Type B pancreatic cell (in vitro differentiated cells): ENCODE measurements around the gene UBE3D. TPM values are rescaled to one million over a fixed set of nuclear protein-coding genes. Genes with fewer than 3 reads are reported as not detected.

ENCODE experiments used
- DNase-seq: peaks from one replicate; pipeline ENCODE4 v3.0.0; 2021; ENCODE audit warnings: mixed read lengths; ENCODE audit not compliant: unreplicated experiment; ENCODE audit errors: extremely low spot score
- H3K27ac Mint-ChIP-seq: 2 replicates; pipeline ENCODE4 v1.8.0; 2021; ENCODE audit warnings: mild to moderate bottlenecking, mixed read lengths
- H3K27me3 Mint-ChIP-seq: 2 replicates; pipeline ENCODE4 v1.8.0; 2021; ENCODE audit warnings: mixed read lengths
- H3K36me3 Mint-ChIP-seq: 2 replicates; pipeline ENCODE4 v1.8.0; 2021; ENCODE audit warnings: mixed read lengths
- H3K4me1 Mint-ChIP-seq: one replicate; pipeline ENCODE4 v1.8.0; 2021; ENCODE audit warnings: mixed read lengths; ENCODE audit not compliant: unreplicated experiment
- H3K4me3 Mint-ChIP-seq: 2 replicates; pipeline ENCODE4 v1.8.0; 2021; ENCODE audit warnings: mild to moderate bottlenecking, mixed read lengths
- H3K9me3 Mint-ChIP-seq: 2 replicates; pipeline ENCODE4 v1.8.0; 2021; ENCODE audit warnings: mixed read lengths
- total RNA-seq: library from RNA; stranded (reverse); gene quantifications from 2 replicates; pipeline ENCODE4 v1.2.1, GENCODE V29; 2021; ENCODE audit warnings: low replicate concordance
- TF ChIP-seq, protein P1 (sequence below): fragments of 200-600 bp; sonication (generic); conservative IDR thresholded peaks from 2 replicates; pipeline ENCODE4 v1.5.0; 2021; ENCODE audit warnings: antibody characterized with exemption, mild to moderate bottlenecking

Gene UBE3D
- total RNA-seq, 1 donor from 2014 or later = 20.0 TPM

DNA sequence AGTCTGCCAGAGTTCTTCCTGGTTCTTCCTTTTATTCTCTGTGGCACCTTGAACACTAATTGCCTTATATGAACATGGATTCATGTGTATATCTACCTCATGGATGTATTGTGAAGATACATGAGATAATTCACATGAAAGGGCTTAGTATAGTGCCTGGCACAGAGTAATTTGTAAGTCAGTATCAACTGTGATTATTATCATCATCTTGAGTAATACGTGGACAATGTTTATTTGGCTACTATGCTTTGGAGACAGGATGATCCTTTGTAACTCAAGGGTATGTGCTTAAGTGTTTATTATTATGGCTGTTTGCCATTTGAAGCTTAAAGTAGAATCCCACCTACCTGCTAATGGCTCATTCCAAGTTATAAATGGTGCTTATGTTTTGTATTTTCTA is 17.8 kb upstream of the UBE3D start:
- no peak for DNase-seq
- no peak overlapping the region for H3K4me3 Mint-ChIP-seq
- peaks cover 4% of the 10 kb centered on the region for H3K36me3 Mint-ChIP-seq
- H3K4me1 Mint-ChIP-seq = no peaks in the 10 kb centered on the region
- H3K27ac Mint-ChIP-seq = no peak overlapping the region
- no peaks in the 10 kb centered on the region for H3K27me3 Mint-ChIP-seq
- no peaks in the 10 kb centered on the region for H3K9me3 Mint-ChIP-seq
- TF ChIP-seq, protein P1, sequence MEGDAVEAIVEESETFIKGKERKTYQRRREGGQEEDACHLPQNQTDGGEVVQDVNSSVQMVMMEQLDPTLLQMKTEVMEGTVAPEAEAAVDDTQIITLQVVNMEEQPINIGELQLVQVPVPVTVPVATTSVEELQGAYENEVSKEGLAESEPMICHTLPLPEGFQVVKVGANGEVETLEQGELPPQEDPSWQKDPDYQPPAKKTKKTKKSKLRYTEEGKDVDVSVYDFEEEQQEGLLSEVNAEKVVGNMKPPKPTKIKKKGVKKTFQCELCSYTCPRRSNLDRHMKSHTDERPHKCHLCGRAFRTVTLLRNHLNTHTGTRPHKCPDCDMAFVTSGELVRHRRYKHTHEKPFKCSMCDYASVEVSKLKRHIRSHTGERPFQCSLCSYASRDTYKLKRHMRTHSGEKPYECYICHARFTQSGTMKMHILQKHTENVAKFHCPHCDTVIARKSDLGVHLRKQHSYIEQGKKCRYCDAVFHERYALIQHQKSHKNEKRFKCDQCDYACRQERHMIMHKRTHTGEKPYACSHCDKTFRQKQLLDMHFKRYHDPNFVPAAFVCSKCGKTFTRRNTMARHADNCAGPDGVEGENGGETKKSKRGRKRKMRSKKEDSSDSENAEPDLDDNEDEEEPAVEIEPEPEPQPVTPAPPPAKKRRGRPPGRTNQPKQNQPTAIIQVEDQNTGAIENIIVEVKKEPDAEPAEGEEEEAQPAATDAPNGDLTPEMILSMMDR = no peak

GRCh38 chr6:83073615-83074014 is 8.0 kb upstream of the UBE3D start:
- Mint-ChIP-seq H3K36me3 (peaks cover 12% of the 10 kb centered on the region), H3K9me3 (no peaks in the 10 kb centered on the region), H3K4me1 (peaks cover 9% of the 10 kb centered on the region), H3K4me3 (no peak overlapping the region), H3K27ac (no peak overlapping the region), H3K27me3 (no peaks in the 10 kb centered on the region)
- no peak for DNase-seq
- TF ChIP-seq, protein P1 = no peak

- DNase-seq = no peak
- Mint-ChIP-seq H3K9me3 (no peaks in the 10 kb centered on the region), H3K4me1 (peaks cover 14% of the 10 kb centered on the region), H3K27ac (no peak overlapping the region), H3K4me3 (no peak overlapping the region), H3K27me3 (no peaks in the 10 kb centered on the region), H3K36me3 (peaks cover 12% of the 10 kb centered on the region)
- TF ChIP-seq, protein P1 = no peak
Measured at GRCh38 chr6:83072726-83073125, 7.1 kb upstream of the UBE3D start.

- no peak overlapping the region for H3K27ac Mint-ChIP-seq
- peaks cover 12% of the 10 kb centered on the region for H3K36me3 Mint-ChIP-seq
- no peaks in the 10 kb centered on the region for H3K27me3 Mint-ChIP-seq
- H3K9me3 Mint-ChIP-seq = no peaks in the 10 kb centered on the region
- no peak overlapping the region for H3K4me3 Mint-ChIP-seq
- no peak for DNase-seq
- peaks cover 14% of the 10 kb centered on the region for H3K4me1 Mint-ChIP-seq
- TF ChIP-seq, protein P1 = no peak
Measured at GRCh38 chr6:83071707-83072106, 6.1 kb upstream of the UBE3D start.

- TF ChIP-seq, protein P1 = no peak
- DNase-seq = no peak
- Mint-ChIP-seq H3K4me3 (no peak overlapping the region), H3K27me3 (no peaks in the 10 kb centered on the region), H3K9me3 (no peaks in the 10 kb centered on the region), H3K4me1 (peaks cover 14% of the 10 kb centered on the region), H3K27ac (peak overlapping the region; percentile 3), H3K36me3 (peaks cover 12% of the 10 kb centered on the region)
Measured at GRCh38 chr6:83071023-83071422, 5.4 kb upstream of the UBE3D start.

DNA sequence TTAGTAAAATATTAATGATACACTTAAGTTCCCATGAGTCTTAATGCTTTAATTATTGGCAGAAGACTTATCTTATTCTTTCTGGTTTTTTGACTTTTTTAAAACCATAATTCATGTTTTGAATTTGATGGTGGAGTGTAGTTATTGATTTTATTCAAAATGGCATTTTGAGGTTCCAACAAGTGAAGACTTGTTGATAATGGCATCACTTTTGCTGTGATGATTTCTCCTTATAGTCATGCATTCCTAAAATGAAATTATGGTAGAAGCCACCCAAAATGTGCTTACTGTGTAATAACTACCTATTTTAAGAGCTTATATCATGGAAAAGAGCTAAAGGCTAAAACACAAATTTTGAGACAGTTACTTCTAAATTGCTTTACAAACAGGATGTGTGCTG is 4.0 kb upstream of the UBE3D start:
- H3K27ac Mint-ChIP-seq = no peak overlapping the region
- H3K4me3 Mint-ChIP-seq = no peak overlapping the region
- DNase-seq = no peak
- no peaks in the 10 kb centered on the region for H3K27me3 Mint-ChIP-seq
- H3K36me3 Mint-ChIP-seq = peaks cover 4% of the 10 kb centered on the region
- H3K9me3 Mint-ChIP-seq = no peaks in the 10 kb centered on the region
- H3K4me1 Mint-ChIP-seq = peaks cover 19% of the 10 kb centered on the region
- TF ChIP-seq, protein P1 = no peak
